ENCODE results near the gene IFT25.

IFT25 gene

GRCh38 chr1:53966794-53967193 lies 21.3 kb upstream of the IFT25 start (continued):
- no peak for TF ChIP-seq ZNF23 (tag by site-specific recombination; IDR thresholded peaks at IDR 0.05; ENCODE audit: borderline replicate concordance)

DNA sequence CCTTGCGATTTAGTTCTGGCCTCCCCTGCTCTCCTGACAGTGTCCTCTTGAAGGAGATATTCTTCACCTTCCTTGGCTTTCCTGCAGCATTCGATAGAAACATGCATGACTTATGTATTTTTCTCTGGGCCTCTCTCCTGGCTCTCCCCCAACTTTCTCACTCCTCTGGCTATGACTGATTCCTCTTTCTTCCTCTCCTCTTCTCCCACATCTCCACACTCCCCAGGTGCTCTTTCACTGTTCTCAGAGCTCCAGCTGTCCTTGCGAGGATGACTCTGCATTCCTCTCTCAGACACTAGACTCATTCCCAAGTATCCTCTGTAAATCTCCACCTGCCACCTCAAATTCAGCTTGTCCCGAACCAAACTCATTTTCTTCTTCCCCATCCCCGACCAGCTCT lies 18.6 kb upstream of the IFT25 start:
- TF ChIP-seq ZNF18 (tag by site-specific recombination; IDR thresholded peaks at IDR 0.05): no peak
- no peak for TF ChIP-seq ZNF585B (tag by site-specific recombination; IDR thresholded peaks at IDR 0.05)
- TF ChIP-seq ZNF664 (tag by site-specific recombination; IDR thresholded peaks at IDR 0.05): no peak
- TF ChIP-seq ZNF157 (tag by site-specific recombination; IDR thresholded peaks at IDR 0.05): no peak
- Histone ChIP-seq H3K4me1 (ENCODE audit: control insufficient read depth, insufficient read depth, low read length) (peaks cover 5% of the 10 kb centered on the region; the same call in 1 of the 2 replicates), H3K4me3 (ENCODE audit: low read depth, low read length) (no peak overlapping the region), H3K27ac (ENCODE audit: extremely low read depth, low read depth, low read length) (no peak overlapping the region), H3K9me3 (ENCODE audit: control insufficient read depth, insufficient read depth, low read depth, low read length) (no peaks in the 10 kb centered on the region), H3K36me3 (ENCODE audit: control insufficient read depth in 2 of 2, insufficient read depth in 1 of 2, low read length in 2 of 2) (peaks cover 29 to 91% of the 10 kb centered on the region in 2 experiments)
- ChIA-PET CTCF (interaction anchor here (0.6 to 1.2 kb wide), 4 partner anchors 14 to 697 kb away, joined by 3 to 5 read pairs (median 4); no protein-coding TSS in a partner anchor), POLR2A (interaction anchor here (0.6 kb wide), 2 partner anchors 21 to 87 kb away, joined by 3 to 5 read pairs; no protein-coding TSS in a partner anchor)

GRCh38 chr1:53963460-53963859 lies 18.0 kb upstream of the IFT25 start:
- ChIA-PET CTCF (interaction anchor here (0.6 to 1.2 kb wide), 4 partner anchors 16 to 59 kb away, joined by 3 to 5 read pairs (median 4); no protein-coding TSS in a partner anchor), POLR2A (interaction anchor here (0.6 kb wide), 2 partner anchors 20 to 88 kb away, joined by 3 to 5 read pairs; no protein-coding TSS in a partner anchor)
- Histone ChIP-seq H3K4me1 (ENCODE audit: control insufficient read depth, insufficient read depth, low read length) (peaks cover 5% of the 10 kb centered on the region; the same call in 1 of the 2 replicates), H3K9me3 (ENCODE audit: control insufficient read depth, insufficient read depth, low read depth, low read length) (no peaks in the 10 kb centered on the region), H3K27ac (ENCODE audit: extremely low read depth, low read depth, low read length) (no peak overlapping the region), H3K4me3 (ENCODE audit: low read depth, low read length) (no peak overlapping the region), H3K36me3 (ENCODE audit: control insufficient read depth in 2 of 2, insufficient read depth in 1 of 2, low read length in 2 of 2) (peaks cover 23 to 90% of the 10 kb centered on the region in 2 experiments)
- TF ChIP-seq ZNF510 (tag by site-specific recombination; IDR thresholded peaks at IDR 0.05; ENCODE audit: insufficient replicate concordance): no peak
- no peak for TF ChIP-seq ZNF174 (tag by site-specific recombination; IDR thresholded peaks at IDR 0.05)
- no peak for TF ChIP-seq ZSCAN18 (tag by site-specific recombination; IDR thresholded peaks at IDR 0.05)
- no peak for TF ChIP-seq ZNF184 (tag by site-specific recombination; IDR thresholded peaks at IDR 0.05)
- TF ChIP-seq, protein P1, sequence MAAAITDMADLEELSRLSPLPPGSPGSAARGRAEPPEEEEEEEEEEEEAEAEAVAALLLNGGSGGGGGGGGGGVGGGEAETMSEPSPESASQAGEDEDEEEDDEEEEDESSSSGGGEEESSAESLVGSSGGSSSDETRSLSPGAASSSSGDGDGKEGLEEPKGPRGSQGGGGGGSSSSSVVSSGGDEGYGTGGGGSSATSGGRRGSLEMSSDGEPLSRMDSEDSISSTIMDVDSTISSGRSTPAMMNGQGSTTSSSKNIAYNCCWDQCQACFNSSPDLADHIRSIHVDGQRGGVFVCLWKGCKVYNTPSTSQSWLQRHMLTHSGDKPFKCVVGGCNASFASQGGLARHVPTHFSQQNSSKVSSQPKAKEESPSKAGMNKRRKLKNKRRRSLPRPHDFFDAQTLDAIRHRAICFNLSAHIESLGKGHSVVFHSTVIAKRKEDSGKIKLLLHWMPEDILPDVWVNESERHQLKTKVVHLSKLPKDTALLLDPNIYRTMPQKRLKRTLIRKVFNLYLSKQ (tag by site-specific recombination; IDR thresholded peaks at IDR 0.05; ENCODE audit: borderline replicate concordance): no peak
- no peak for TF ChIP-seq ZNF248 (tag by site-specific recombination; IDR thresholded peaks at IDR 0.05)
- no peak for TF ChIP-seq ZNF280C (tag by site-specific recombination; IDR thresholded peaks at IDR 0.05)
- TF ChIP-seq ZNF544 (tag by site-specific recombination; IDR thresholded peaks at IDR 0.05): no peak
- TF ChIP-seq, protein P2, sequence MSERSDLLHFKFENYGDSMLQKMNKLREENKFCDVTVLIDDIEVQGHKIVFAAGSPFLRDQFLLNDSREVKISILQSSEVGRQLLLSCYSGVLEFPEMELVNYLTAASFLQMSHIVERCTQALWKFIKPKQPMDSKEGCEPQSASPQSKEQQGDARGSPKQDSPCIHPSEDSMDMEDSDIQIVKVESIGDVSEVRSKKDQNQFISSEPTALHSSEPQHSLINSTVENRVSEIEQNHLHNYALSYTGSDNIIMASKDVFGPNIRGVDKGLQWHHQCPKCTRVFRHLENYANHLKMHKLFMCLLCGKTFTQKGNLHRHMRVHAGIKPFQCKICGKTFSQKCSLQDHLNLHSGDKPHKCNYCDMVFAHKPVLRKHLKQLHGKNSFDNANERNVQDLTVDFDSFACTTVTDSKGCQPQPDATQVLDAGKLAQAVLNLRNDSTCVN (tag by site-specific recombination; optimal IDR thresholded peaks at IDR 0.05): no peak
- no peak for TF ChIP-seq REST (tag by site-specific recombination; IDR thresholded peaks at IDR 0.05)
- no peak for TF ChIP-seq ZNF600 (tag by site-specific recombination; IDR thresholded peaks at IDR 0.05)
- TF ChIP-seq HOXA7 (CRISPR knock-in tag; IDR thresholded peaks at IDR 0.05; ENCODE audit: borderline replicate concordance): no peak

Data from HEK293 (cell line).